ENCODE data around the gene IL17RB. TPM values are rescaled to one million over a fixed set of nuclear protein-coding genes. Genes with fewer than 3 reads are reported as not detected.

The IL17RB gene
- total RNA-seq, 1 donor from 2014 or later: 18.4 TPM

- peaks cover 18% of the 10 kb centered on the region for H3K27me3 ChIP-seq (ENCODE audit: low read depth)
- DNase-seq (no peak), ATAC-seq (peak in 1 of 2 donors; percentile 4)
- peaks cover 36% of the 10 kb centered on the region for H3K4me1 ChIP-seq
- no peak overlapping the region for H3K4me3 ChIP-seq
- no peak for TF ChIP-seq CTCF (IDR thresholded peaks at IDR 0.05)
- H3K27ac ChIP-seq: no peak overlapping the region
- H3K36me3 ChIP-seq: no peaks in the 10 kb centered on the region
- intact Hi-C loops (cut with DNase I): no loop called here
- H3K9me3 ChIP-seq: no peaks in the 10 kb centered on the region
Measured at GRCh38 chr3:53842436-53843194, 3.8 kb upstream of the IL17RB start.

- Histone ChIP-seq H3K27me3 (ENCODE audit: low read depth) (peaks cover 25% of the 10 kb centered on the region), H3K27ac (no peak overlapping the region), H3K4me3 (no peak overlapping the region), H3K4me1 (peaks cover 36% of the 10 kb centered on the region), H3K9me3 (no peaks in the 10 kb centered on the region), H3K36me3 (no peaks in the 10 kb centered on the region)
- intact Hi-C loops (cut with DNase I): no loop called here
- no peak for DNase-seq
- no peak for ATAC-seq
- TF ChIP-seq CTCF (IDR thresholded peaks at IDR 0.05): no peak
Measured at GRCh38 chr3:53843195-53844177, 2.9 kb upstream of the IL17RB start.

GRCh38 chr3:53844262-53845102 is 1.9 kb upstream of the IL17RB start:
- intact Hi-C loops (cut with DNase I): no loop called here
- H3K27ac ChIP-seq: no peak overlapping the region
- peaks cover 36% of the 10 kb centered on the region for H3K4me1 ChIP-seq
- H3K4me3 ChIP-seq: peak overlapping the region; percentile 74
- H3K27me3 ChIP-seq (ENCODE audit: low read depth): peaks cover 28% of the 10 kb centered on the region
- H3K36me3 ChIP-seq: no peaks in the 10 kb centered on the region
- DNase-seq: no peak
- ATAC-seq: no peak
- no peak for TF ChIP-seq CTCF (IDR thresholded peaks at IDR 0.05)
- no peaks in the 10 kb centered on the region for H3K9me3 ChIP-seq

- Histone ChIP-seq H3K27ac (peak overlapping the region; percentile 83), H3K4me3 (peak overlapping the region; percentile 74), H3K36me3 (no peaks in the 10 kb centered on the region), H3K4me1 (peaks cover 36% of the 10 kb centered on the region), H3K27me3 (ENCODE audit: low read depth) (peaks cover 28% of the 10 kb centered on the region), H3K9me3 (no peaks in the 10 kb centered on the region)
- TF ChIP-seq CTCF (IDR thresholded peaks at IDR 0.05): peak; percentile 43
- peak; percentile 75 for DNase-seq
- intact Hi-C loops (cut with DNase I): no loop called here
- peak; percentile 72 to 76 for ATAC-seq
Measured at GRCh38 chr3:53845103-53845880, 1.1 kb upstream of the IL17RB start.
